IPS DF 4.7 (cell line): ENCODE measurements around the gene IL20.
"Not testable (repeated sequence)": the region's sequence is repeated elsewhere in the genome, so short reads cannot be mapped to it uniquely, and the experiment has no call there.

Source experiments
- DNase-seq: peaks from one replicate; pipeline ENCODE4 v3.0.0-alpha.2; 2013; ENCODE audit warnings: low spot score; ENCODE audit errors: extremely low read depth

Gene IL20

GRCh38 chr1:206842854-206843253 lies 22.6 kb upstream of the IL20 start:
- no peak for DNase-seq

- no peak for DNase-seq
These were observed 21.8 kb upstream of the IL20 start for GRCh38 chr1:206843626-206844025.

- no peak for DNase-seq
These were observed 18.9 kb upstream of the IL20 start for GRCh38 chr1:206846487-206846886.

GRCh38 chr1:206847337-206847834 lies 18.0 kb upstream of the IL20 start:
- DNase-seq = no peak

DNA sequence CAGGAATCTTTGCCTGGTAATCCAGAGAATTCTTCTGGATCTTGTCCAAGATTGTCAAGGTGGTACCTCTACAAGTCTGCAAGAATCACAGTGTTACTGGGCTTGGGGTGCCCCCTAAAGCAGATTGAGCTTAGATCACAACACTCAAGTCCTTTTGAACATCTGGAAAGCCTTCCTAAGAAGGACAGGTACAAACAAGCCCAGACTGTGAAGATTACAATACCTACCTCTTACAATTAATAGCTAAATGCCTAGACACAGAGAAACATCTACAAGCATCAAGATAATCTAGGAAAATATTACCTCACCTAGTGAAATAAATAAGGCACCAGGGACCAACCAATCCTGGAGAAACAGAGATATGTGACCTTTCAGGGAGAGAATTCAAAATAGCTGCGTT lies 17.5 kb upstream of the IL20 start:
- DNase-seq = no peak

- no peak for DNase-seq
These were observed 15.0 kb upstream of the IL20 start for GRCh38 chr1:206850401-206850800.

DNA sequence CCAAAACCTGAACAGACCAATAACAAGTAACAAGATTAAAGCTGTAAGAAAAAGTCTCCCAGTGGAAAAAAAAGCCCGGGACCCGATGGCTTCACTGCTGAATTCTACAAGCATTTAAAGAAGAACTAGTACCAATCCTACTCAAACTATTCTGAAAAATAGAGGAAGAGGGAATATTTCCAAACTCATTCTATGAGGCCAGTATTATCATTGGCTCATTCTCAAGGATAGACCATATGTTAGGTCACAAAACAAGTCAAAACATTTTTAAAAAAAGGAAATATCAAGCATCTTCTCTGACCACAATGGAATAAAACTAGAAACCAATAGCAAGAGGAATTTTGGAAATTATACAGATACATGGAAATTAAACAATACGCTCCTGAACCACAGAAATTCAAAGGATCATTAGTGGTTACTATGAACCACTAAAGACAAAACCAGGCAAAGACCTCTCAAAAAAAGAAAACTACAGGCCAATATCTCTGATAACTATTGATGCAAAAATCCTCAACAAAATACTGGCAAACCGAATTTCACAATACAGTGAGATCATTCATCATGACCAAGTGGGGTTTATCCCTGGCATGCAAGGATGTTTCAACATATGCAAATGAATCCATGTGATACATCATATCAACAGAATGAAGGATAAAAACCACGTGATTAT lies 13.9 kb upstream of the IL20 start:
- no peak for DNase-seq

- DNase-seq = not testable (repeated sequence)
These were observed 12.8 kb upstream of the IL20 start for GRCh38 chr1:206852662-206853061.

DNA sequence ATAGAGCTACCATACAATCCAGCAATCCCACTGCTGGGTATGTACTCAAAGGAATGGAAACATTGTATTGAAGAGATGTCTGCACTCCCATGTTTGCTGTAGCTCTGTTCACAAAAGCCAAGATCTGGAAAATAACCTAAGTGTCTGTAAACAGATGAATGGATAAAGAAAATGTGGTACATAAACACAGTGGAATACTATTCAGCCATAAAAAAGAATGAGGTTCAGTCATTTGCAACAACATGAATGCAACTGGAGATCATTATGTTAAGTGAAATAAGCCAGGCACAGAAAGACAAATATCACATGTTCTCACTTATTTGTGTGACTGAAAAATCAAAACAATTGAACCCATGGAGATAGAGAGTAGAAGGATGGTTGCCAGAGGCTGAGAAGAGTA lies 11.7 kb upstream of the IL20 start:
- DNase-seq = not testable (repeated sequence)

GRCh38 chr1:206854401-206855129 lies 10.9 kb upstream of the IL20 start:
- no peak for DNase-seq

GRCh38 chr1:206855859-206856258 lies 9.6 kb upstream of the IL20 start:
- no peak for DNase-seq

- DNase-seq = no peak
These were observed 8.6 kb upstream of the IL20 start for GRCh38 chr1:206856674-206857464.

DNA sequence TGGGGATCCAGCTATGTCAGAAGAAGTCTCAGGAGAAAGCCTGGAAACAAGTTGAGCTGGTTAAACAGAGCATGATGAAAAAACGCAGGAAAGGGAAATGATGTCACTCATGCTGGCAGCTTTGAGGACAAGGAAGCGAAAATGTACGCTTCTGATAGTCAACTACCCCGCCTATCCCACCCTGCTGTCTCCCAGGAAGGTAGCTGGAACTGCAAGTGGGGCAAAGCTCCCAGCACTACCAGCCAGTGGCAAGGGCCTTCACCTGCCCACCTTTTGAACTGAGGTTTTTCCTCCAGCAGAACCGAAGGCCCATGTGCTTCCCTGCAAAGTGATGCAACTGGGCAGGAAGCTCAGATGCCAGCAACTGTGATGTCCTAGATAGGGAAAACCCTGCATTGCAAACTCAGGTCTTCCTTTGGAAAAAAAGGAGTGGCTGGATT lies 6.3 kb upstream of the IL20 start:
- DNase-seq = no peak

DNA sequence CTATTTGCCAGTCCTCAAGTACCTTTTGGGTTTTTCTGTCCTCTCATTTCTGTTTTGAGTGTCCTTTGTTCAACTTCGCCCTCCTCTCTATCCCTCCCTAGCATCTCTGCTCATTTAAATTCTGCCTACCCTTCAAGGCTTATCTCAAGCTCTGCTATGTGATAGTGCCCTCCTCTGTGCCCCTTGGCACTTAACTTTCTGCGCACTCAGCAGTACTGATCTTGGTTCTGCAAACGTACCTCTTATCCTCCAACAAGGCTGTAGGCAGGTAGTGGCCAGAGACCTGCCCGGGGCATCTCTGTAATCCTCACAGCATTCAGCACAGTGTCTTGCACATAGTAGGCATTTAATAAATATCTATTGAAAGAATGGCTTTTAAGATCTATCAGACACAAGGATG lies 5.3 kb upstream of the IL20 start:
- no peak for DNase-seq

DNA sequence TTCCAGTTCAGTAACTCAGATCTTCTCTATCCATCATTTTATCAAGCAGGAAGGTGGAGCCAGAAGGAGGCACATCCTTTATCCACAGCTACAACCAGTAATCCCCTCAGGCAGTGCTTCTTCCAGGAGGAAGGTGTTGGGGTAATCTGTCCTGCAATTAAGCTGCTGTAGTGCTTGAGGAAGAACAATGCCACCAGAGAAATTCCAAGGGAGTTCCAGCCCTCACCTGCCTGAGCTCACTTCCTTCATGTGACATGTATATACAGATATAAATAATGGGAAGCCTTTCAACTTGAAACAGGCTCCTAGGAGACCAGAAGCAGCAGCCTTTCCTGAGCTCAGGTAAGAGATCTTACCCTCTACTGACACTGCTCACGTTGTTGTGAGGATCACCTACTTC lies 2.2 kb upstream of the IL20 start:
- DNase-seq = no peak

GRCh38 chr1:206866062-206866461 lies 639 bp downstream of the IL20 start:
- no peak for DNase-seq

- no peak for DNase-seq
These were observed 1.8 kb downstream of the IL20 start for GRCh38 chr1:206867239-206867638.

DNA sequence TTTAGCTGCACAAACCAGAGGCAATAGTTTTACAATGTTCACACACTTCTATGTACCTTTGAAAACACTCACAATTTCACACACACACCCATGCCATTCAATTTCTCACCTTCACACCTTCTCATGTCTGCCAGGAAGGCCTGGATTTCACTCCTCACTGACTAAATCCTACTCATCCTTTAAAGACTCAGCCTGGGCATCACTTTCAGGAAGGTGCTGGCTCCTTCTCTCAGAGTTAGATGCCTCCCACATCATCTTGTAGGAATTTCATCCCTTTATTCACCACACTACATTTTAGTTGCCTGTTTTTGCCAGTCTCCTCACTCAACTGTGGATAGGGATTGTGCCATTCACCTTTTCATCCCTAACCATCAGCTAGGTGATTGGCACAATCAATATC lies 2.3 kb downstream of the IL20 start:
- DNase-seq = no peak

DNA sequence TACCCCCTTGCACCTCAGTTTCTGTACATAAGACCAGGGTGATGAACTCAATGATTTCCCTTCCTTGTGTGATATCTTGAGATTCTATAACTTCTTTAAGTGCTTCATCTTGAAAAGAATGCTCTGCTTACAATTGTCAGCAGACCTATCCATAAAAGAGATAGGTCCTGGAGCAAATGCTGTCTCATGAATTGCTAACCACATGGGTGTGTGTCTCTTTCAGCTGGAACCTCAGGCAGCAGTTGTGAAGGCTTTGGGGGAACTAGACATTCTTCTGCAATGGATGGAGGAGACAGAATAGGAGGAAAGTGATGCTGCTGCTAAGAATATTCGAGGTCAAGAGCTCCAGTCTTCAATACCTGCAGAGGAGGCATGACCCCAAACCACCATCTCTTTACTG lies 2.8 kb downstream of the IL20 start:
- no peak for DNase-seq

DNA sequence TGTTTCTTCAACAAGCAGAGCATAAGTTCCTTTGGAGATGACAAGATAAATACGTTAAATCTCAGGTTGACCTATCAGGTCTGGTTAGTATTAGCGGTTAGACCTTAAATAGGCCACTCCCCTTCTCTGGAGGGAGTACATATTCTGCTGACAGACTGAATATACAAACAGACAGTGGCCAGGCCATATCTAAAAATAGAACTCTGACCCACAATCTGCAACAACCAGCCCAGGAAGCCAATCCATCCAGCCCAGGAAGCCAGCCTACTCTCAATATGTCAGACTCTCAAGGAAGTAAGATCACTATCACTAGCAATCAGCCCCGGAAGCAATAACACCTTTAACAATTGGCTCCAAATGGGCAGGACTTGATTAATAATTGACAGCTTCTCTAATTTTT lies 6.7 kb downstream of the IL20 start:
- DNase-seq = no peak

- DNase-seq = no peak
These were observed 8.3 kb downstream of the IL20 start for GRCh38 chr1:206873603-206874188.
